IMR-90 (cell line): ENCODE results near the gene SPRED2. TPM values are rescaled to one million over a fixed set of nuclear protein-coding genes. Genes with fewer than 3 reads are reported as not detected.

Experiments
- ATAC-seq: fragments of 200-7000 bp; cut with Tn5 transposase; 2 replicates; pipeline ENCODE4 v1.9.1; 2020; ENCODE audit warnings: low read depth, mild to moderate bottlenecking, moderate library complexity
- BruUV-seq: library from RNA; stranded (reverse); fragments of 400-500 nt; replicated peaks from 2 replicates; lab custom pipeline; 2021; lab: Mats Ljungman, UMichigan
- CTCF ChIA-PET: fragments of 300-600 bp; formaldehyde crosslinking; extraction: SDS; loops from one replicate; lab custom pipeline; 2021; ENCODE audit warnings: antibody characterized with exemption; lab: Yijun Ruan, JAX
- POLR2A ChIA-PET: fragments of 300-600 bp; sonication (Branson Sonifier 250); formaldehyde crosslinking; loops from one replicate; lab custom pipeline; 2022; ENCODE audit warnings: antibody characterized with exemption; ENCODE audit not compliant: unreplicated experiment; lab: Charles Lee
- DNase-seq: peaks from one replicate; pipeline ENCODE4 v3.0.0; 2013
- H2AFZ ChIP-seq: replicated peaks from 2 replicates; pipeline ENCODE3; 2013; ENCODE audit warnings: low read length, mild to moderate bottlenecking; ENCODE audit not compliant: poor library complexity
- H2AK5ac ChIP-seq: 2 replicates; pipeline ENCODE4 v1.6.1; 2013; ENCODE audit warnings: low read depth, low read length, inconsistent platforms
- H2AK9ac ChIP-seq: replicated peaks from 2 replicates; pipeline ENCODE3; 2013; ENCODE audit warnings: mild to moderate bottlenecking, low read depth, low read length, moderate library complexity; ENCODE audit not compliant: poor library complexity
- H2BK120ac ChIP-seq: 2 replicates; pipeline ENCODE4 v1.6.1; 2013; ENCODE audit warnings: low read depth, low read length, inconsistent platforms
- H2BK15ac ChIP-seq: 3 replicates; pipeline ENCODE4 v1.6.1; 2013; ENCODE audit warnings: low read depth, low read length, inconsistent platforms
- H2BK20ac ChIP-seq: 2 replicates; pipeline ENCODE4 v1.6.1; 2013; ENCODE audit warnings: low read depth, mild to moderate bottlenecking, inconsistent platforms, low read length, moderate library complexity
- H2BK5ac ChIP-seq: 2 replicates; pipeline ENCODE4 v1.6.1; 2013; ENCODE audit warnings: mild to moderate bottlenecking, low read depth, low read length, inconsistent platforms; ENCODE audit not compliant: poor library complexity, severe bottlenecking
- H3K14ac ChIP-seq: replicated peaks from 2 replicates; pipeline ENCODE4 v1.6.1; 2013; ENCODE audit warnings: low read depth, low read length, inconsistent platforms
- H3K18ac ChIP-seq: 2 replicates; pipeline ENCODE4 v1.6.1; 2013; ENCODE audit warnings: low read depth, low read length, control low read depth
- H3K23ac ChIP-seq: 2 replicates; pipeline ENCODE4 v1.6.1; 2013; ENCODE audit warnings: low read depth, low read length, inconsistent platforms
- H3K27ac ChIP-seq: 2 replicates; pipeline ENCODE4 v1.5.1; 2013; ENCODE audit warnings: mild to moderate bottlenecking, control low read depth, low read length; ENCODE audit not compliant: insufficient read depth
- H3K27me3 ChIP-seq: 2 replicates; pipeline ENCODE4 v1.6.1; 2013; ENCODE audit warnings: low read length; ENCODE audit not compliant: control insufficient read depth, insufficient read depth
- H3K36me3 ChIP-seq: 2 replicates; pipeline ENCODE4 v1.6.1; 2013; ENCODE audit warnings: low read length, mixed read lengths; ENCODE audit not compliant: control insufficient read depth, insufficient read depth
- H3K4ac ChIP-seq: 2 replicates; pipeline ENCODE4 v1.6.1; 2013; ENCODE audit warnings: low read depth, low read length, inconsistent platforms
- H3K4me1 ChIP-seq: 2 replicates; pipeline ENCODE4 v1.6.1; 2013; ENCODE audit warnings: low read length, mixed read lengths; ENCODE audit not compliant: control insufficient read depth, insufficient read depth
- H3K4me2 ChIP-seq: 2 replicates; pipeline ENCODE4 v1.6.1; 2013; ENCODE audit warnings: low read depth, mild to moderate bottlenecking, control low read depth, low read length, moderate library complexity
- H3K4me3 ChIP-seq: 2 replicates; pipeline ENCODE4 v1.5.1; 2013; ENCODE audit warnings: low read depth, mild to moderate bottlenecking, control low read depth, low read length, moderate library complexity; ENCODE audit not compliant: insufficient read depth
- H3K56ac ChIP-seq: 2 replicates; pipeline ENCODE4 v1.6.1; 2013; ENCODE audit warnings: low read length, inconsistent platforms; ENCODE audit not compliant: insufficient read depth; ENCODE audit errors: extremely low read depth
- H3K79me1 ChIP-seq, 2 experiments: 2 replicates each; pipeline ENCODE4 v1.6.1; 2013; ENCODE audit warnings: low read length in 2 of 2, inconsistent platforms in 1 of 2, low read depth in 1 of 2
- H3K9ac ChIP-seq: 2 replicates; pipeline ENCODE4 v1.6.1; 2013; ENCODE audit warnings: low read depth, low read length, control low read depth
- H3K9me1 ChIP-seq: 2 replicates; pipeline ENCODE4 v1.6.1; 2013; ENCODE audit warnings: low read length, inconsistent platforms; ENCODE audit not compliant: insufficient read depth
- H3K9me3 ChIP-seq: 2 replicates; pipeline ENCODE4 v1.6.1; 2013; ENCODE audit warnings: low read length; ENCODE audit not compliant: control insufficient read depth, insufficient read depth
- H4K20me1 ChIP-seq: 2 replicates; pipeline ENCODE4 v1.6.1; 2013; ENCODE audit warnings: low read length, inconsistent platforms; ENCODE audit not compliant: insufficient read depth
- H4K5ac ChIP-seq: 2 replicates; pipeline ENCODE4 v1.6.1; 2013; ENCODE audit warnings: mild to moderate bottlenecking, low read depth, low read length, control low read depth
- H4K8ac ChIP-seq, 2 experiments: 2 replicates each; pipeline ENCODE4 v1.6.1; 2013; ENCODE audit warnings: low read depth in 2 of 2, low read length in 2 of 2, control low read depth in 1 of 2, inconsistent platforms in 1 of 2
- H4K91ac ChIP-seq: 2 replicates; pipeline ENCODE4 v1.6.1; 2013; ENCODE audit warnings: low read depth, low read length, inconsistent platforms; ENCODE audit not compliant: insufficient read depth
- CEBPB ChIP-seq: IDR thresholded peaks from 2 replicates; pipeline ENCODE4 v1.6.1; 2012; ENCODE audit warnings: low read depth, low read length, improper control_type of control experiment
- CTCF ChIP-seq: conservative IDR thresholded peaks from 2 replicates; pipeline ENCODE4 v1.5.1; 2012; ENCODE audit warnings: mild to moderate bottlenecking, low read depth, low read length, improper control_type of control experiment
- MXI1 ChIP-seq: IDR thresholded peaks from 2 replicates; pipeline ENCODE4 v1.6.1; 2012; ENCODE audit warnings: low read depth, mild to moderate bottlenecking, low read length, moderate library complexity, borderline replicate concordance
- POLR2A ChIP-seq: IDR thresholded peaks from 2 replicates; pipeline ENCODE4 v1.6.1; 2012; ENCODE audit warnings: mild to moderate bottlenecking, low read depth, low read length
- RAD21 ChIP-seq: IDR thresholded peaks from 2 replicates; pipeline ENCODE4 v1.6.1; 2012; ENCODE audit warnings: low read length, improper control_type of control experiment
- WGBS, 2 experiments: methylation state at CpG; one replicate each; pipeline versions ENCODE4 v1.1.5 to v1.1.7; 2013; ENCODE audit warnings: missing lambda C conversion rate in 2 of 2; ENCODE audit not compliant: insufficient read length in 1 of 2; ENCODE audit errors: extremely low coverage in 2 of 2; 5-methylcytosine and 5-hydroxymethylcytosine counted together
- dilution Hi-C: fragments of 300-500 bp; cut with HindIII; formaldehyde crosslinking; loops from one replicate; pipeline ENCODE4 v1.14.3; 2018; ENCODE audit warnings: low sequenced_read_pairs; ENCODE audit not compliant: unreplicated experiment
- in situ Hi-C: fragments of 300-500 bp; cut with MboI; formaldehyde crosslinking; loops from 3 replicates; pipeline ENCODE4 v1.14.3; 2019; ENCODE audit warnings: low sequenced_read_pairs, inconsistent platforms, mixed read lengths
- intact Hi-C: fragments of 100-400 bp; cut with micrococcal nuclease; formaldehyde crosslinking; loops from 2 replicates; pipeline ENCODE4 v1.10.0; 2022
- polyA plus RNA-seq, 3 experiments: library from polyadenylated mRNA; depleted of rRNA; stranded (reverse); fragments of >200 nt; gene quantifications; 2 replicates each; pipeline ENCODE4 v1.2.3, GENCODE V29; 2012; ENCODE audit warnings: low replicate concordance in 1 of 3
- total RNA-seq: library from RNA; depleted of rRNA; stranded (reverse); fragments of >200 nt; gene quantifications from 2 replicates; pipeline ENCODE4 v1.2.3, GENCODE V29; 2012

Gene SPRED2
- total and polyA plus RNA-seq, 2 of the 4 experiments (the other 2 are of a cell fraction): 4.8 to 18.7 TPM

- Histone ChIP-seq H3K9ac (no peak overlapping the region), H2AFZ (no peak overlapping the region), H2BK20ac (no peak overlapping the region), H3K4me2 (no peak overlapping the region), H3K4me1 (peaks cover 15% of the 10 kb centered on the region), H3K18ac (no peak overlapping the region), H3K9me1 (peaks cover 22% of the 10 kb centered on the region; the same call in 1 of the 2 replicates), H4K20me1 (peaks cover 85% of the 10 kb centered on the region), H2AK9ac (no peak overlapping the region), H3K56ac (no peak overlapping the region), H3K36me3 (no peaks in the 10 kb centered on the region), H3K14ac (no peak overlapping the region; the same call in 1 of the 2 replicates), H4K8ac (no peak overlapping the region), H3K27ac (no peak overlapping the region), H3K23ac (no peak overlapping the region), H3K9me3 (no peaks in the 10 kb centered on the region), H2BK5ac (no peak overlapping the region), H2BK120ac (no peak overlapping the region), H3K79me1 (peaks cover 57 to 77% of the 10 kb centered on the region in 2 experiments), H3K4me3 (no peak overlapping the region), H2BK15ac (no peak overlapping the region), H2AK5ac (no peak overlapping the region), H4K91ac (no peak overlapping the region), H4K5ac (no peak overlapping the region), H3K4ac (no peak overlapping the region), H3K27me3 (no peaks in the 10 kb centered on the region)
- CTCF ChIA-PET: interaction anchor here (0.5 kb wide), 1 partner anchor 187 kb away, joined by 3 read pairs; no protein-coding TSS in a partner anchor
- no peak for DNase-seq
- BruUV-seq: no TSS peak
- in situ Hi-C loops (no loop called here), intact Hi-C loops (no loop called here), dilution Hi-C loops (no loop called here)
- TF ChIP-seq CEBPB (no peak), CTCF (no peak), MXI1 (no peak), RAD21 (no peak), POLR2A (no peak)
- POLR2A ChIA-PET: no interaction called here
- no peak for ATAC-seq
- WGBS, 2 experiments: 100% methylated on average over 1 of the region's 7 CpGs; no CpG with 5 or more reads in 1 of the 2 experiments
Observed at GRCh38 chr2:65411056-65411795, 21.2 kb downstream of the SPRED2 start.
